ENCODE data around the gene SLK. TPM values are rescaled to one million over a fixed set of nuclear protein-coding genes. Genes with fewer than 3 reads are reported as not detected.

Gene SLK
- total and polyA plus RNA-seq, 2 of the 4 experiments (the other 2 are of a cell fraction): 8.1 to 21.5 TPM

DNA sequence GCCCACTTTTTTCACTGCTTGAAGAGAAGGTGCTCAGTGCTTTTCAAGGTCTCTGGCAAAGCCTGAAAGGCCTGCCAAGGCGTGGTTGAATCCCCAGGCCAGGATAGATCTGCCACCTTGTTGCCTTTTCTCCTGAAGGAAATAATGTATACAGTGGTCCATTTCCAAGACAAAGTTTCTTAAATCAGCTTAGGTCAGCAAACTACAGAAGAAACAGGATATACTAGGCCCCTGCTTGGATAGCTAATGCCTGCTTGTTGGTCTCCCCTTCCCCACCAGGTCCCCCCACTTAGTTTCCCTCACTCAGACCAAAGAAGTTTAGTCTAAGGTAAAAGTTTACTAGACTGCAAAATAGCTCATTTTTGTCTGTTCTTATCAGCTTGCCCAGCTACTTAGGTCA, 98.8 kb downstream of the SLK start:
- intact Hi-C loops (cut with micrococcal nuclease) (no loop called here), dilution Hi-C loops (cut with HindIII; ENCODE audit: low sequenced_read_pairs, unreplicated experiment) (no loop called here), in situ Hi-C loops (cut with MboI; ENCODE audit: low sequenced_read_pairs) (no loop called here)
- Histone ChIP-seq H3K4me3 (ENCODE audit: insufficient read depth, low read depth, low read length) (no peak overlapping the region), H3K4ac (ENCODE audit: low read depth, low read length) (no peak overlapping the region), H2AK9ac (replicated peaks; ENCODE audit: low read depth, low read length, poor library complexity) (no peak overlapping the region), H3K23ac (ENCODE audit: low read depth, low read length) (no peak overlapping the region), H3K9me1 (ENCODE audit: insufficient read depth, low read length) (no peaks in the 10 kb centered on the region; the same call in 1 of the 2 replicates), H3K27ac (ENCODE audit: insufficient read depth, low read length) (no peak overlapping the region), H3K9ac (ENCODE audit: low read depth, low read length) (no peak overlapping the region), H2AFZ (replicated peaks; ENCODE audit: low read length, poor library complexity) (no peak overlapping the region), H2BK20ac (ENCODE audit: low read depth, low read length) (no peak overlapping the region), H4K5ac (ENCODE audit: low read depth, low read length) (no peak overlapping the region), H4K8ac (ENCODE audit: low read depth in 2 of 2, low read length in 2 of 2) (no peak overlapping the region), H2AK5ac (ENCODE audit: low read depth, low read length) (no peak overlapping the region), H2BK120ac (ENCODE audit: low read depth, low read length) (no peak overlapping the region), H3K14ac (replicated peaks; ENCODE audit: low read depth, low read length) (no peak overlapping the region), H2BK15ac (ENCODE audit: low read depth, low read length) (no peak overlapping the region), H4K20me1 (ENCODE audit: insufficient read depth, low read length) (no peaks in the 10 kb centered on the region), H3K18ac (ENCODE audit: low read depth, low read length) (no peak overlapping the region), H2BK5ac (ENCODE audit: low read depth, low read length, poor library complexity, severe bottlenecking) (no peak overlapping the region), H3K9me3 (ENCODE audit: control insufficient read depth, insufficient read depth, low read length) (no peaks in the 10 kb centered on the region), H3K4me2 (ENCODE audit: low read depth, low read length) (no peak overlapping the region), H3K27me3 (ENCODE audit: control insufficient read depth, insufficient read depth, low read length) (peaks cover 37% of the 10 kb centered on the region), H3K56ac (ENCODE audit: extremely low read depth, insufficient read depth, low read length) (no peak overlapping the region), H4K91ac (ENCODE audit: insufficient read depth, low read depth, low read length) (no peak overlapping the region), H3K4me1 (ENCODE audit: control insufficient read depth, insufficient read depth, low read length) (0 out of 2 replicates have a peak, but pooled peaks cover 2% of the 10 kb centered on the region), H3K79me1 (ENCODE audit: low read depth in 1 of 2, low read length in 2 of 2) (no peaks in the 10 kb centered on the region), H3K36me3 (ENCODE audit: control insufficient read depth, insufficient read depth, low read length) (no peaks in the 10 kb centered on the region)
- POLR2A ChIA-PET (ENCODE audit: unreplicated experiment): no interaction called here
- no peak for DNase-seq
- TF ChIP-seq, protein P1, sequence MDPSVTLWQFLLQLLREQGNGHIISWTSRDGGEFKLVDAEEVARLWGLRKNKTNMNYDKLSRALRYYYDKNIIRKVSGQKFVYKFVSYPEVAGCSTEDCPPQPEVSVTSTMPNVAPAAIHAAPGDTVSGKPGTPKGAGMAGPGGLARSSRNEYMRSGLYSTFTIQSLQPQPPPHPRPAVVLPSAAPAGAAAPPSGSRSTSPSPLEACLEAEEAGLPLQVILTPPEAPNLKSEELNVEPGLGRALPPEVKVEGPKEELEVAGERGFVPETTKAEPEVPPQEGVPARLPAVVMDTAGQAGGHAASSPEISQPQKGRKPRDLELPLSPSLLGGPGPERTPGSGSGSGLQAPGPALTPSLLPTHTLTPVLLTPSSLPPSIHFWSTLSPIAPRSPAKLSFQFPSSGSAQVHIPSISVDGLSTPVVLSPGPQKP (IDR thresholded peaks at IDR 0.05; ENCODE audit: borderline replicate concordance, low read depth, low read length): no peak
- TF ChIP-seq FOS (IDR thresholded peaks at IDR 0.05; ENCODE audit: low read depth, low read length) (no peak), MAFK (IDR thresholded peaks at IDR 0.05; ENCODE audit: low read depth, low read length) (peak; percentile 68), RCOR1 (IDR thresholded peaks at IDR 0.05; ENCODE audit: insufficient replicate concordance, low read length) (no peak), BHLHE40 (IDR thresholded peaks at IDR 0.05; ENCODE audit: low read depth, low read length) (no peak)
- WGBS, 2 experiments (ENCODE audit: extremely low coverage in 2 of 2, insufficient read length in 1 of 2): no CpG with 5 or more reads among the region's 1 CpG
- CTCF ChIA-PET: interaction anchor here (0.7 kb wide), 1 partner anchor 709 kb away, joined by 3 read pairs; no protein-coding TSS in a partner anchor
- no TSS peak for BruUV-seq (replicated peaks)
- ATAC-seq (ENCODE audit: low read depth): no peak

All from IMR-90 (cell line).